Measurements from ENCODE around the gene SH3BP5.

Gene SH3BP5

DNA sequence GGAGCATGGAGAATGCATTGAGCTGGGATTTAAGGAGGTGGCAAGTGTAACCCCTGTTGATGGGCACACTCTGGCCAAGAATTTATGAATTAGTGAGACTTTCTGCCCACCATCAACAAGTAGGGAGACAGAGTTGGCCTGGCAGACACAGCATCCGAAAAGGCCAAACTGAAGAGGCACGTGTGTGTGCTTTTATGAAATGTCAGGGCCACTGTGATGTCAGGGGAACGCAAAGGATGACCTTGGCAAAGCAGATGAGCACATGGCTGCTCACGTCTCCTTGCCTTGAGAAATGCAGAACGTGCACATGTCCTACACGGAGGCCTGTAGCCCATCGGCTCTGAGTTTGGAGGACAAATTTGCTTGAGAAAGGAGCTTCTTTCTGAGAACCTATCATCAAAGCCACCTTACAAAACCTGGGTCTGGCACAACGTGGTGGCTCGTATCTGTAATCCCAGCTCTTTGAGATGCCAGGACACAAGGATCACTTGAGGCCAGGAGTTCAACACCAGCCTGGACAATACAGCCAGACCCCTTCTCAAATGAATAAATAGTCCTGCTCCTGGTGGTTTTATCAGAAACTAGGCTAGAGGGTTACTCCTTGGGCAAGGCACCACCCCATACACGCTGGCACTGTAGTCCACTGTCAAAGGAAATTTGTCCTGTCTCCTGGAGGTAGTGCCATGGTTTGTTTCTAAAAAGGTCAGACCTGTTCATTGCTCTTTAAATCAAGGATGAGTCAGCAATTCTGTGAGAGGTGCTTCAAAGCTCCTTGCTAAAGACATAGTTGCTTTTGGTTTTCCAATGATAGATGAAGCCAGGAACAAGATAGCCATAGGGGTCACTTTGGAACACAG, 941 bp upstream of the SH3BP5 start:
- no peak overlapping the region for H2BK120ac ChIP-seq (ENCODE audit: low read depth, low read length)
- peak overlapping the region; percentile 71 to 75 for H3K4me3 ChIP-seq (ENCODE audit: low read length in 2 of 2)
- no CpG with 5 or more reads among the region's 10 CpGs for whole genome bisulfite sequencing, 2 donors (ENCODE audit: extremely low coverage in 2 of 2, insufficient read length in 2 of 2, insufficient replicate concordance in 1 of 2)
- H3K27ac ChIP-seq (replicated peaks; ENCODE audit: low read length), result no peak overlapping the region
- H2BK15ac ChIP-seq (ENCODE audit: low read length), result peak overlapping the region; percentile 91
- H3K9me3 ChIP-seq (replicated peaks in 1 of 2; ENCODE audit: control insufficient read depth in 2 of 2, insufficient read depth in 1 of 2, low read depth in 1 of 2, low read length in 2 of 2), result no peaks in the 10 kb centered on the region
- H2AFZ ChIP-seq (ENCODE audit: low read length), result peak overlapping the region; percentile 97
- DNase-seq (ENCODE audit: low spot score), result no peak
- peak overlapping the region; percentile 68 for H3K18ac ChIP-seq (ENCODE audit: low read length)
- H3K23ac ChIP-seq (ENCODE audit: low read depth, low read length, poor library complexity), result peak overlapping the region; percentile 63
- H4K8ac ChIP-seq (ENCODE audit: low read depth, low read length), result no peak overlapping the region
- no peaks in the 10 kb centered on the region for H3K36me3 ChIP-seq (replicated peaks in 1 of 2; ENCODE audit: control insufficient read depth in 2 of 2, insufficient read depth in 2 of 2, low read length in 2 of 2)
- no peaks in the 10 kb centered on the region for H3K79me1 ChIP-seq (ENCODE audit: low read depth, low read length)
- H3K4ac ChIP-seq (ENCODE audit: low read length), result no peak overlapping the region
- H3K14ac ChIP-seq (ENCODE audit: low read length), result no peak overlapping the region
- H2BK5ac ChIP-seq (ENCODE audit: low read length), result no peak overlapping the region
- peaks cover 8 to 10% of the 10 kb centered on the region in 2 donors for H3K4me1 ChIP-seq (ENCODE audit: control insufficient read depth in 2 of 2, insufficient read depth in 1 of 2, low read depth in 1 of 2, low read length in 2 of 2)
- no peak overlapping the region for H4K91ac ChIP-seq (ENCODE audit: low read depth, low read length, poor library complexity)
- peaks cover 0 to 32% (median 16%) of the 10 kb centered on the region in 3 experiments for H3K27me3 ChIP-seq (ENCODE audit: control insufficient read depth in 3 of 3, insufficient read depth in 3 of 3, low read depth in 1 of 3, low read length in 3 of 3)
- peak overlapping the region; percentile 98 for H3K4me2 ChIP-seq (ENCODE audit: insufficient read depth, low read length, poor library complexity, severe bottlenecking)
- H2BK12ac ChIP-seq (ENCODE audit: low read length), result no peak overlapping the region
- H3K9ac ChIP-seq (ENCODE audit: low read depth, low read length, poor library complexity), result no peak overlapping the region
- H2AK5ac ChIP-seq (ENCODE audit: low read depth, low read length), result no peak overlapping the region

GRCh38 chr3:15331606-15332404, 581 bp downstream of the SH3BP5 start:
- H3K4me1 ChIP-seq (ENCODE audit: control insufficient read depth in 2 of 2, insufficient read depth in 1 of 2, low read depth in 1 of 2, low read length in 2 of 2), result peaks cover 8 to 10% of the 10 kb centered on the region in 2 donors
- peak overlapping the region; percentile 80 for H2BK5ac ChIP-seq (ENCODE audit: low read length)
- peak overlapping the region; percentile 89 for H3K9ac ChIP-seq (ENCODE audit: low read depth, low read length, poor library complexity)
- peak overlapping the region; percentile 71 to 84 for H3K4me3 ChIP-seq (ENCODE audit: low read length in 2 of 2)
- H2BK15ac ChIP-seq (ENCODE audit: low read length), result peak overlapping the region; percentile 63
- H2BK120ac ChIP-seq (ENCODE audit: low read depth, low read length), result peak overlapping the region; percentile 8
- peak overlapping the region; percentile 0 for H3K14ac ChIP-seq (ENCODE audit: low read length)
- peak overlapping the region; percentile 90 for H3K23ac ChIP-seq (ENCODE audit: low read depth, low read length, poor library complexity)
- H3K4ac ChIP-seq (ENCODE audit: low read length), result no peak overlapping the region
- no peak overlapping the region for H3K27ac ChIP-seq (replicated peaks; ENCODE audit: low read length)
- H3K4me2 ChIP-seq (ENCODE audit: insufficient read depth, low read length, poor library complexity, severe bottlenecking), result peak overlapping the region; percentile 98
- H3K18ac ChIP-seq (ENCODE audit: low read length), result peak overlapping the region; percentile 88
- H2AK5ac ChIP-seq (ENCODE audit: low read depth, low read length), result no peak overlapping the region
- no peak overlapping the region for H4K8ac ChIP-seq (ENCODE audit: low read depth, low read length)
- no peaks in the 10 kb centered on the region for H3K79me1 ChIP-seq (ENCODE audit: low read depth, low read length)
- H3K36me3 ChIP-seq (replicated peaks in 1 of 2; ENCODE audit: control insufficient read depth in 2 of 2, insufficient read depth in 2 of 2, low read length in 2 of 2), result no peaks in the 10 kb centered on the region
- peaks cover 0 to 32% (median 16%) of the 10 kb centered on the region in 3 experiments for H3K27me3 ChIP-seq (ENCODE audit: control insufficient read depth in 3 of 3, insufficient read depth in 3 of 3, low read depth in 1 of 3, low read length in 3 of 3)
- H4K91ac ChIP-seq (ENCODE audit: low read depth, low read length, poor library complexity), result no peak overlapping the region
- no CpG with 5 or more reads among the region's 71 CpGs for WGBS, 2 donors (ENCODE audit: extremely low coverage in 2 of 2, insufficient read length in 2 of 2, insufficient replicate concordance in 1 of 2)
- H2AFZ ChIP-seq (ENCODE audit: low read length), result peak overlapping the region; percentile 97
- H3K9me3 ChIP-seq (replicated peaks in 1 of 2; ENCODE audit: control insufficient read depth in 2 of 2, insufficient read depth in 1 of 2, low read depth in 1 of 2, low read length in 2 of 2), result no peaks in the 10 kb centered on the region
- peak overlapping the region; percentile 65 for H2BK12ac ChIP-seq (ENCODE audit: low read length)
- no peak for DNase-seq (ENCODE audit: low spot score)

- H2AK5ac ChIP-seq (ENCODE audit: low read depth, low read length), result no peak overlapping the region
- no peaks in the 10 kb centered on the region for H3K79me1 ChIP-seq (ENCODE audit: low read depth, low read length)
- H3K9ac ChIP-seq (ENCODE audit: low read depth, low read length, poor library complexity), result no peak overlapping the region
- H3K4ac ChIP-seq (ENCODE audit: low read length), result no peak overlapping the region
- peak overlapping the region; percentile 98 for H3K4me2 ChIP-seq (ENCODE audit: insufficient read depth, low read length, poor library complexity, severe bottlenecking)
- H3K4me1 ChIP-seq (ENCODE audit: control insufficient read depth in 2 of 2, insufficient read depth in 1 of 2, low read depth in 1 of 2, low read length in 2 of 2), result peaks cover 8 to 10% of the 10 kb centered on the region in 2 donors
- H3K23ac ChIP-seq (ENCODE audit: low read depth, low read length, poor library complexity), result no peak overlapping the region
- H3K18ac ChIP-seq (ENCODE audit: low read length), result no peak overlapping the region
- H2AFZ ChIP-seq (ENCODE audit: low read length), result peak overlapping the region; percentile 97
- no peak overlapping the region for H3K14ac ChIP-seq (ENCODE audit: low read length)
- H3K9me3 ChIP-seq (replicated peaks in 1 of 2; ENCODE audit: control insufficient read depth in 2 of 2, insufficient read depth in 1 of 2, low read depth in 1 of 2, low read length in 2 of 2), result no peaks in the 10 kb centered on the region
- DNase-seq (ENCODE audit: low spot score), result no peak
- no peak overlapping the region for H2BK12ac ChIP-seq (ENCODE audit: low read length)
- no peak overlapping the region for H2BK120ac ChIP-seq (ENCODE audit: low read depth, low read length)
- peaks cover 0 to 32% (median 16%) of the 10 kb centered on the region in 3 experiments for H3K27me3 ChIP-seq (ENCODE audit: control insufficient read depth in 3 of 3, insufficient read depth in 3 of 3, low read depth in 1 of 3, low read length in 3 of 3)
- H3K36me3 ChIP-seq (replicated peaks in 1 of 2; ENCODE audit: control insufficient read depth in 2 of 2, insufficient read depth in 2 of 2, low read length in 2 of 2), result no peaks in the 10 kb centered on the region
- no peak overlapping the region for H2BK15ac ChIP-seq (ENCODE audit: low read length)
- H2BK5ac ChIP-seq (ENCODE audit: low read length), result no peak overlapping the region
- peak overlapping the region; percentile 71 to 84 for H3K4me3 ChIP-seq (ENCODE audit: low read length in 2 of 2)
- no CpG with 5 or more reads among the region's 6 CpGs for WGBS, 2 donors (ENCODE audit: extremely low coverage in 2 of 2, insufficient read length in 2 of 2, insufficient replicate concordance in 1 of 2)
- no peak overlapping the region for H4K8ac ChIP-seq (ENCODE audit: low read depth, low read length)
- H3K27ac ChIP-seq (replicated peaks; ENCODE audit: low read length), result no peak overlapping the region
- H4K91ac ChIP-seq (ENCODE audit: low read depth, low read length, poor library complexity), result no peak overlapping the region
Measured at GRCh38 chr3:15331072-15331605, 1.2 kb downstream of the SH3BP5 start.
